HG03066 (cell line): ENCODE results near the gene KRT25.
"Not testable (repeated sequence)": the region's sequence is repeated elsewhere in the genome, so short reads cannot be mapped to it uniquely, and the experiment has no call there.

Source experiments
- ATAC-seq: cut with Tn5 transposase; IDR thresholded peaks from one replicate; pipeline ENCODE4 v1.9.1; 2021; ENCODE audit warnings: low read depth; ENCODE audit not compliant: unreplicated experiment

The KRT25 gene

DNA sequence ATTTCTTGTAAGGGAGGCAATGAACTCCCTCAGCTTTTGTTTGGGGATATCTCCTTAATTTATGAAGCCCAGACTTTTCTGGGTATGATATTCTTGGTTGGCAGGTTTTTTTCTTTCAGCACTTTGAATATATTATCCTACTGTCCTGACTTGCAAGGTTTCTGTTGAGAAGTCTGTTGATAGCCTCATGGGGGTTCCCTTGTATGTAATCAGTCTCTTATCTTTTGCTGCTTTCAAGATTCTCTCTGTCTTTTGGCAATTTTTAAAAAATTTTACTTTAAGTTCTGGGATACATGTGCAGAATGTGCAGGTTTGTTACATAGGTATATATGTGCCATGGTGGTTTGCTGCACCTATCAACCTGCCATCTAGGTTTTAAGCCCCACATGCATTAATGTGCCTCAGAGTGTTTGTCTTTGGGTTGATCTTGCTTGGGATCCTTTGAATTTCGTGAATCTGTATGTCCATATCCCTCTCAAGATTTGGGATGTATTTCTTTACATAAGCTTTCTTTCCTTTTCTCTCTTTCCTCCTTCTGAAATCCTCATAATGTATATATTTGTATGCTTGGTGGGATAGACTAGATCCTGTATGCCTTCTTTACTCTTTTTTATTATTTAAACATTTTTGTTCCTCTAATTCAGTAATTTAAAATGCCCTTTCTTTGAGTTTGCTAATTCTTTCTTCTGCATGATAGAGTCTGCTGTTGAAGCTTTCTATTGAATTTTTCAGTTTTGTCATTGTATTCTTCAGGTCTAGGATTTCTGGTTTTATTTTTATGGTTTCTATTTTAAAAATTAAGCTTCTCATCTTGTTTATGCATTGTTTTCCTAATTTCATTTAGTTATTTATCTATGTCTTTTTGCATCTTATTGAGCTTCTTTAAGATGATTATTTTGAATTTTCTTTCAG lies 5.2 kb upstream of the KRT25 start:
- no peak for ATAC-seq

DNA sequence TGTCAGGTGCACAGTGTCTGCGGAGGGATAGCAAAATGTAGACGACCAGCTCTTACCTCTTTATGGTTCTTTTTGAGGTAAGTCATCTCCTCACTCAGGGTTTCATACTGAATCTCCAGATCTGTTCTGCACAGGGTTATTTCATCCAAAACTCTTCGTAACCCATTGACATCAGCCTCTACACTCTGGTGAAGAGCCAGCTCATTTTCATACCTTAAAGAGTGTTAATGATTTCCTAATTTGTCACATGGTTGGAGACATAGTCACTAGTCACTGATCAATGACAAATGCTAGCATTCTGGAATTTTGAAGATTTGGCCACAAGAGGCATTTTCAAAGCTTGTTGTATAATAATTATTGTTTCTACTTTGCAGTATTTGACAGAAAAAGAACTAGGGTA lies 1.3 kb downstream of the KRT25 start:
- ATAC-seq: no peak

DNA sequence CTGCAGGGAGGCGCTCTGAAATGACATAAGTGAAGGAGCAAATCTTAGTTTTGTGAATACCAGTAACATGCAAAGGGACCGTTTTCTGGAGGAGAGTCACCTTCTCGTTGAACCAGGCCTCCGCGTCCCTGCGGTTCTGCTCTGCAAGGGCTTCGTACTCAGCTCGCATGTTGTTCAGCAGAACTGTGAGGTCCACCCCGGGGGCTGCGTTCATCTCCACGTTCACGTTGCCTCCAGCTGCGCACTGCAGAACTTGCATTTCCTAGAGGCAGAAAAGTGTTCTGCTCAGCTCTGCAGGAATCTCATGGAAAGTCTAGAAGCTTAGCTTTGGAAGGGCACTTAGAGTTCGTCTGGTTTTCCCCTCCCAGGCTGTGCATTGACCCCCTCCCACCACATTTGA lies 4.1 kb downstream of the KRT25 start:
- ATAC-seq: no peak

DNA sequence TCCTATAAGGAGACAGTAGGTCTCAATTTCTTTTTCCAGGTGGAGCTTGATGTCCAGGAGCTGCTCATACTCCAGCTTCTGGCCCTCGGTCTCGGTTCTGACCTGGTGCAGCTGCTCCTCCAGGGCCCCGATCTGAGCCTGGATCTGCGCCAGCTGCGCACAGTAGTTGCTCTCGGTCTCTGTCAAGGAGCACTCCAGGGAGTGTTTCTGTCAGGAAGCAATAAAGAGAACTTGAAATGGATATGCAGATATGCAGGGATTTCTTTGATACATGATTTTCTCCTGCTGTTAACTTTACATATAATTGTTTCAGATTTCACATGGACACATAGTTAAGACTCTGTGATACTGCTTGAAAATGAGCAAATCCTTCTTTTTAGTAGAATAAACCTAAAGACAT lies 4.7 kb downstream of the KRT25 start:
- ATAC-seq: no peak

DNA sequence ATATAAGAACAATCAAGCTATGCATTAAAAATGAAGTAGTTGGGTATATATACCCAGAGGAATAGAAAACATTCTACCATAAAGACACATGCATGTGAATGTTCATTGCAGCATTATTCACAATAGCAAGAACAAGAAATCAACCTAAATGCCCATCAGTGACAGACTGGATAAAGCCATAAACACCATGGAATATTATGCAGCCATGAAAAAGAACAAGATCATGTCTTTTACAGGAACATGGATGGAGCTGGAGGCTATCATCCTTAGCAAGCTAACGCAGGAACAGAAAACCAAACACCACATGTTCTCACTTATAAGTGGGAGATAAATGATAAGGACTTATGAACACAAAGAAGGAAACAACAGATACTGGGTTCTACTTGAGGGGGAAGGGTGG lies 6.5 kb downstream of the KRT25 start:
- ATAC-seq: not testable (repeated sequence)

DNA sequence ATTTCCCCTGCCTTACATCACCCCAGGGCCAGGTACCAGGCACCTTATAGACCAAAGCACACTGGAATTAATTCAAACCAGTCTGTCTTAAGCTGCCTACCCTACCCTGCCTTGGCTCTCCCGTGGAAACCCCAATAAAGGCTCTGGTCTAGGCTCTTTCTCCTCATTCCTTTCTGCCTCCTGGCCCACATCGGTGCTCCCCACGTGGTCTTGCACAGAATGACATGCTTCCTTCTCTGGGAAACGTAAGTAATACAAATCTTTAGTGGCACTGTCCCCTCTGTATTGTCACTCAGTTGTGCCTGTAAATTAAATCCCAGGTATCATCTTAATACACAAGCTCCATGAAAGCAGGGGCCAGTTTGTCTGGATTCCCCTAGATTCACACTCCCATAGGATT lies 16.6 kb downstream of the KRT25 start:
- ATAC-seq: no peak

DNA sequence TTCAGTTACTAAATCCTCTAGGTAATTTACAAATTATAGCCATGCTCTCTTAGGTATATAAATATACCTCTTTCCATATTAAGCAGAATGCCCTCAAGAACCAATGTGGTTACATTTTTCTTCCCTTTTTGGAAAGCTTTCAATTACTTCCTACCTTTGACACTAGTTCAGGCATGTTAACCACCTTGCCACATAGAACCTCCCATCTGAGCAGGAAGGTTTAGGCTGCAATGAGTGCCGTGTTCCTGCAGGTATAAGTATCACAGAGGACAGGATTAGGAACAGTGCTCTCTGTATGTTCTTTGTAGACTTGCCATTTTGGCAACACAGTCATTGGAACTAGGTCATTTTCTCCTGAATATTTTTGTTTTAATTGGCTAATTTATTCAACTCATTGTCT lies 20.1 kb downstream of the KRT25 start:
- no peak for ATAC-seq

DNA sequence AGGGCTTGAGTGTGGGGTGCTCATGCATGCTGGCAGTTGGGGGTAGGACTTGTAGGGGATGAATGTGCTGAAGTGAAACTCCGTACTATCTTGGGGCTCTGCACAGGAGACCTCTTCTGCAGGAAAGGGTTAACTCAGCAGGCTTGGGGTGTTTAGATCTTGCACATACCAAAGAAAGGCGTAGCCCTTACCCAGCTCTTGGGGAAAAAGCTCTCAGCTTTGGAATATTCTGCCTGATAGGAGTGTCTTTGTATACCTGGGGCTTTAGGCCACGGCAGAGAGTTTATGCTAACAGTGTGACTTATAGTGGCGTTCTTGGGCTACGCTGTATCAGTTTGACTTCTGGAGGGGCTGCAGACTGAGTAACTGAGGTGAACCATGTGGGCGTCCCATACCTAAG lies 21.1 kb downstream of the KRT25 start:
- no peak for ATAC-seq

DNA sequence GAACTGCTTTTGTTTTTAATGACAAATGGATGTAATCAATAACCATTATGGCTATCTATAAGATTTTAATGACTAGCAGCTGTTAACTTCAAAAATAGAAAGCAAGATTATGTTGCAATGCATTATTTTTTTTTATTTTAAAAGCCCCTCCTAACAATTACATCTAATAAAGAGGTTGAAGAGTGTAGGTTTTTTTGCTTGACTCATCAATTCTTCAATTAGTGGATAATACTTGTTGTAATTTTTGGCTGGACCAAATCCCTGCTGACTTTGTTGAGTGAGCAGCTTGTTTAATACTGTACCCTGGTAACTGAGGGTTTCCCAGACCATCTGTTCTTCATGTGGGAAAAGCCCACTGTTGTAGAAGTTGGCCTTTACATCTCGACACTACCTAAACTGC lies 24.2 kb downstream of the KRT25 start:
- no peak for ATAC-seq

DNA sequence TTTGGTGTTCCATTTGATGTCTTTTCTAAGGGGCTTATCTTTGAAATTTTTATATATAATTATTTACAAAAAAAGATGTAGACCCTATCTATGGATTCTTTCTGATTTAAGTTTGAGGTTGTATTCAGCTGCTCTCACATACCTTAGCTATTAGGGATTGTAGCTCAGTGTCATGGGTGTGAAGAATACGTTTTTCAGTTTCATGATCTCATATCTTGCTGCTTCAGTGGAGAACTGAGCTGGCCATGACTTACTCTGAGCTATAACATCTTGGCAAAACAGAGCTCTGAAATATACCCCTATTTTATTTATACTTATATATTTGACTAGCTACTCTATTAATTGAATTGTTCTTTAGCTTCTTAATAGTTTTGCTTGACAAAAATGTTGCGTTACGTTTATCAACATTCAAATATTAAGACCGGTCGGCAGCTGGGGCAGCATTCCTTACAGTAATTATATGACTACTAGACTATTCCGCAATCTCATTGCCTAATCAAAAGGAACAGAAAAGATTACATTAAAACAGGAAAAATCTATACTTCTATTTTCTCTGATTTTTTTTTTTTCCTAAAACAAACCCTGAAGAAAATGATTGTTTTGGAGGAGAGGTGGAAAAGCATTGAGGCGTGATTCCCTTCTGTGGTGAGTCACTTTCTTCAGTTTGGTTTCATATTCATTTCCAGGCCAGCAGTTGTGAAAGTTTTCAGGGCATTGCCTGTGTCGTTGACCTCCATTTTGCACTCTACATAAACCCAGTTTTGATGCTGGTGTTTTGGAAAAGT lies 27.5 kb downstream of the KRT25 start:
- no peak for ATAC-seq

DNA sequence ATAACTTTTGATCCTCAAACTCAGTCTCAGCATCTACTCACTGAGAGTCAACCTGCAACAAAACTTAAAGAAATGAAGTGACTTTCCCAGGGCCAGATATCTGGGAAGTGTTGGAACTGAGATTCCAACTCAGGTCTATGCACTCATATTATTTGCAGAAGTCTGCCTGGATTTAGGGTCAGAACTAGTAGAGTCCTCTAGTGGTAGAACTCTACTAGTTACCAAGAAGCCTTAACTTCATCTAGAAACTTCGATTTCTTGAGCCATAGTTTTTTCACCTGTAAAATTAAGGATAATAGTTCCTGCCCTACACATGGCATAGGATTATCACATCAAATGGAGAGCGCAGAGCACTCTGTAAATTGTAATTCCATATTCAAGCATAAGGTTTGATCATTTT lies 28.2 kb downstream of the KRT25 start:
- ATAC-seq: no peak

DNA sequence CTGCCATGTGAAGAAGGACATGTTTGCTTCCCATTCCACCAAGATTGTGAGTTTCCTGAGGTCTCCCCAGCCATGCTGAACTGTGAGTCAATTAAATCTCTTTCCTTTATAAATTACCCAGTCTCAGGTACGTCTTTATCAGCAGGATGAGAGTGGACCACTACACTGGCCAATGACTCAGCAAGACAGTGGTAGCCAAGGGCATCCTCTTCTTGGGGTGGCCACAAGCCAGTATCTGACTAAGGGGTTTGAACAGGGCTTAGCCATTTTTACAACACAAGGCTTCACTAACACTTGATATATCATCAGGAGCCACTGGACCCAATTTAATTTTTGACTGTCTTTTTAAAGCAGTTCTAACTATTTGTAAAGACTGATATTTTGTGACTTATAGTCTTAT lies 30.5 kb downstream of the KRT25 start:
- no peak for ATAC-seq

DNA sequence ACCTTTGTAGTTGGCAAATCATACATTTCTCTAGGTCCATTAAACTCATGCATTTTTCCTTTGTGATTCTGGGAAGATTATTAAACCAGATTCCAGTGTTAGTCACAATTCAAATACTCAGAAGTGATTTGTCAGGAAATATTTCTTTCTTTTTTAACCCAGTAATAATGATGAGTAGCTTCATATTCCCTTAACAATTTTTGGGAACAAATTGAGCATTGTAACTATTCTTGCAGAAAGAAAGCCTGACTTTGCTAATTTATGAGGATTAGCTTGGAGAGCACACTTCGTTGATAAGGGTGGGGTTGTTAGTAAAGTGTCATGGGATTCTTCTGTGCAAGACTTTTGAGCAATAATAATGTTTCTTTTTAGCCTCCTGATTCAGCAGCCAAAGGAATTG lies 32.9 kb downstream of the KRT25 start:
- ATAC-seq: no peak

DNA sequence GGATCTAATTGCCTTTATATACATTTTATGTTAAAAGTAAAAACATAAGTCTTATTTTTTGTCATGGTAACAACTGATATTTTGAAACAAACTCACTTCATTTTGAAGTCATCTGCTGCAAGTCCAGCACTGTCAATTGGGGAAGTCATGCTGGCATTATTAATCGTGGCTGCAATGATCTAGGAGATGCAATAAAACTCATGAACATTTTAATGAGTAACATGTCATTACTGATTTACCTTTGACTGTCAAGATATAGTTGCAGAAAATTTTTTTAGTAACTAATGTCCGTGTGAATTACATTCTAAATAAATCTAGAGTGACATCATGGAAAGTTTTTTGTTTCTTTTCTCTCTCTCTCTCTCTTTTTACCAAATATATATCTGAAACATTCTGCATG lies 34.2 kb downstream of the KRT25 start:
- no peak for ATAC-seq

DNA sequence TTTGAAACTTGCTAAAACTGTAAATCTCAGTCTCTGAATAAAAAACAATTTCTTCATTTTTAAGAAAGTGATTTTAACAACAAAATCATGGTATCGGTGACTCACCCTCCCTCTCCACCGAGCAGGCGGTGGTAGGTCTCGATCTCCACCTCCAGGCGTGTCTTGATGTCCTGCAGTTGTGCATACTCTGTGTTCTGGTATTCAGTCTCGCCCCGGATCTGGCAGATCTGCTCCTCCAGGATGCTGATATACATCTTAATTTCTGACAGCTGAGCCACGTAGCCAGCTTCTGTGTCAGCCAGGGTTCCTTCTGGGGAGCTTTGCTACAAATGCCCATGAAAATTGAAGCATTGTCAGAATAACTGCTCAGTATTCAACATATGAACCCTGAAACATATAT lies 36.2 kb downstream of the KRT25 start:
- no peak for ATAC-seq

DNA sequence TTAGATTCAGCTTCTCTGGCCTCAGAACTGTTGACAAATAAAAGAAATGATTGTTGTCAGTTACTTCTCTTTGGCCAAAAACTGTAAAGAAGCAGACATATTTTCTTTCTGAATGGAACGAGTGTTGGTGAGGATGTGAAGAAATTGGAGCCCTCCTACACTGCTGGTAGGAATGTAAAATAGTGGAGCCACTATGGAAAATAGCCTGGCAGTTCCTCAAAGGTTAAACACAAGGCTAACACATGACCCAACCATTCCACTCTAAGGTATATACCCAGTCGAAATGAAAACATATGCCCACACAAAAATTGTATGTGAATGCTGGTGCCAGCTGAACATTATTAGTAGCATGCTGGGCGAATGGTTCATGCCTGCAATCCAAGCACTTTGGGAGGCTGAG lies 37.4 kb downstream of the KRT25 start:
- no peak for ATAC-seq

DNA sequence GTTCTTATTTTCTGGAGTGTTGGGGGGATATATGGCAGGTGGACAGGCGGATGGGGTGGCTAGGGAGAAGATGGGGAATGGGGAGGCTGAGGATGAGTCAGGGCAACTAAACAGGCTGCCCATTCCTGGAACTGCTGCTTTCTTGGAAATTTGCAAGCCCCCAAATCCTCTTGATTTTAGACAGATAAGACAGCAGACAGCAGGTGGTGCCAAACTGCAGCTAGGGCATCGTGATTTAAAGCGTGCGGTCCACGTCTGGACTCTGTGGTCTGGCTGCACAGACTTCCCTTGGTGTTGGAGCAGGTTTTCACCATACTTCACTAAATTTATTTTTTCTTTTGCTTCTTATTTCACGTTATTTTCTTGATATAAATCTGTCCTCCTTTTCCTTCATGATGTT lies 40.7 kb downstream of the KRT25 start:
- no peak for ATAC-seq

DNA sequence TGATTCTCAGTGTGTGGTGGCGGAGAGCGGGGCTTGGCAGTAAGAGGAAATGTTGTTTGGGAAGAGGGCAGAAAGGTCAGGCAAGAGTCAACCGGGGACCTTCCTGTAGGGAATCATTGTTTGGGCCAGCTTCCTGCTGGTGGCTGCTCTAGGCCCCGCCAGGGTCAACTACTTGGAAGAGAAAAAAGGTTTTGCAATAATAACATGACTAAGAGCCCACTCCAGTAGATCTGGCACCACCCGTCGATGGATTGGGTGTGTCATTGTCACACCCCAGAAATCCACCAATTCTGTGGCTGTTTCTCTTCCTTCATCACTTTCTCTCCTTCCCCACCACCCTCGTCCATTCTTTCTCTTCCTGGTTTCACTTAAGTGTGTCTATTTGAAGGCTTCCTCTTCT lies 47.4 kb downstream of the KRT25 start:
- no peak for ATAC-seq

DNA sequence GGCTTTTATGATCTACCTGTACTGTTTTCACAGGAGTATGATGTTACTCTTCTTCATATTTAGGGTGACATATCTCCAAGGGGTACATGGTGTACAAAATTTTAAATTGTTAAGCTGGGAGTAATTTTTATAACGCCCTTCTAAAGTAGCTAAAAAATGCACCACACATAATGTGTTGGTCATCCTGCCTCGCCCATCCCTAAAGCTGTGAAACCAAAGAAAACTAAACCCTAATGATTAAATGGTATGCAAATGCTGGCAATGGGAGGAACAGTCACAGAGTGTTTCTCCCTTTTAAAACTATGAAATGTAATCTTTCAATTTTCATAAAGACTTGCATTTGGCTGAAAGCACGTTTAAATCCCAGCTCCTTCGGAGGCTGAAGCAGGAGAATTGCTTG lies 49.5 kb downstream of the KRT25 start:
- no peak for ATAC-seq

DNA sequence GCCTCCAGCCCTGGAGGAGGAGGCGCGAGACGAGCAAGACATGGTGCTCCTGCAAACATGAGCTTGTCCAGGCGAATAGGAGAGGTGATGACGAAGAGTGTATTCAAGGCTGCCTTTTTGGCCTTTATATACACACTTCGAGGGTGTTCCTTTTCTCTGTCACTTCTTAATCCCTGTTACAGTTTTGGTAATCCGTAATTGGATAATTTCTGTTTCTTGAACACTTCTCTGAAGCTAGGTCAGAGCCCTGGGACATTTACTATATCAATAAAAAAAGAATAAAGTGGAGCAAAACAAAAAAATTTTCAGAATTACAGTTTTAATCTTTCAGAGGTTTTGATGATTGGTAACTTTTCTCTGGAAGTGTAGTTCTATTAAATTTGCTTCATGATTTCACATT lies 51.5 kb downstream of the KRT25 start, which contains the start of gene KRT24:
Gene KRT24, minus strand, starts transcription at position 101 of the 400 bp plus-strand sequence. Its CDS starts 59 bp downstream, at position 42.
- ATAC-seq: no peak

DNA sequence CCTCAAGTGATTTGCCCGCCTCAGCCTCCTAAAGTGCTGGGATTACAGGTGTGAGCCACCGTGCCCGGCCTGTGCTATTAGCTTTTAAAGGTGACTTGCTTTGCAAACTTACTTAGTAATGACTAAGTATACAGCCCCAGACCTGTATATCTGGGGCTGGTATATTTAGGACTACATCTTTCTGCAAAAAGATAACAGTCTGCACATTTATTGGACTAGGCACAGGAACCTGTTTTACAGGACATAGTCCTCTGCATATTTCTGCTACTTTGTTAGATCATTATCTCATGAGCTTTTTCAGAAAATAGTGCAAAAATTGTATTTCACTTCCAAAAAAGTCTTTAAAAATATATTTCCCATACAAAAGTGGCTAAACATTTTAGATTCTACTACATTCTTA lies 52.9 kb downstream of the KRT25 start:
- no peak for ATAC-seq

DNA sequence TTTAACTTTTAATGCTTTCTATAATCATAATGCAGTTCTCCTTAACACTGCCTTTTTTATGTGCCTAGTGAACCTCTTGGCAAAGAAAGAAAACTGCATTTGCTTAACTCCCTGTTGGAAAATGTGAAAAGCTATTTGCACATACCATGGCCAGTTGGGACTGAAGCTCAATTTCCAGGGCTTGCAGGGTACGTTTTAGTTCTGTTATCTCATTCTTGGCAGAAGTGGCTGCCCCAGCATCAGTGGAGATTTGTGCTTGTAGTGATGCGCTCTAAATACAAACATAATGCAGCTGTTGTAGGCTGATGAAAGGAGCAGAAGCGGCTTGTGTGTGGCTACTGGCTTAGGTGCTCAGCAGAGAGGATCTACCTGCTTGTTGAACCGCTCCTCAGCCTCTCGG lies 55.3 kb downstream of the KRT25 start:
- ATAC-seq: no peak
